GM10266 (cell line): ENCODE results near the gene CXCL13.
"Not testable (repeated sequence)": the region's sequence is repeated elsewhere in the genome, so short reads cannot be mapped to it uniquely, and the experiment has no call there.

ENCODE experiments used
- DNase-seq: peaks from one replicate; pipeline ENCODE4 v3.0.0; 2012; ENCODE audit errors: extremely low spot score
- CTCF ChIP-seq: IDR thresholded peaks from 2 replicates; pipeline ENCODE4 v1.5.1; 2012; ENCODE audit warnings: mild to moderate bottlenecking, low read depth; ENCODE audit not compliant: control insufficient read depth, insufficient read depth; ENCODE audit errors: missing control alignments

CXCL13 gene

GRCh38 chr4:77605210-77605902 is at the start of gene CXCL13:
TSS of gene CXCL13 (plus strand) at chr4:77605820. CDS start at chr4:77605866, 46 bp downstream.
- DNase-seq: no peak
- no peak for TF ChIP-seq CTCF

- no peak for TF ChIP-seq CTCF
These were observed 45.5 kb upstream of the CXCL13 start for GRCh38 chr4:77560170-77560569.

GRCh38 chr4:77561720-77562119 is 43.9 kb upstream of the CXCL13 start:
- not testable (repeated sequence) for DNase-seq

More at GRCh38 chr4:77560170-77560569, 45.5 kb upstream of the CXCL13 start:
- DNase-seq: no peak

GRCh38 chr4:77564231-77564630 is 41.4 kb upstream of the CXCL13 start:
- no peak for DNase-seq
- no peak for TF ChIP-seq CTCF

GRCh38 chr4:77566148-77566547 is 39.5 kb upstream of the CXCL13 start:
- TF ChIP-seq CTCF: no peak
- DNase-seq: no peak

GRCh38 chr4:77567549-77567948 is 38.1 kb upstream of the CXCL13 start:
- no peak for TF ChIP-seq CTCF
- DNase-seq: no peak

- DNase-seq: not testable (repeated sequence)
These were observed 35.0 kb upstream of the CXCL13 start for GRCh38 chr4:77570508-77571214.

GRCh38 chr4:77576351-77576750 is 29.3 kb upstream of the CXCL13 start:
- TF ChIP-seq CTCF: no peak

More at GRCh38 chr4:77576351-77576750, 29.3 kb upstream of the CXCL13 start:
- DNase-seq: no peak
